SIG-M5 (cell line): ENCODE data around the gene OOSP4B.
"Not testable (repeated sequence)": the region's sequence is repeated elsewhere in the genome, so short reads cannot be mapped to it uniquely, and the experiment has no call there.

Source experiments
- DNase-seq: peaks from one replicate; lab custom pipeline; 2025; lab: John Stamatoyannopoulos, UW

OOSP4B gene

GRCh38 chr11:60016881-60017280 lies at the start of gene OOSP4B:
Gene OOSP4B, plus strand, starts transcription at chr11:60017181.
- DNase-seq, result no peak

GRCh38 chr11:59967677-59968394 lies 49.1 kb upstream of the OOSP4B start:
- no peak for DNase-seq

- DNase-seq, result no peak
These were observed 48.6 kb upstream of the OOSP4B start for GRCh38 chr11:59968395-59968783.

GRCh38 chr11:59973097-59973496 lies 43.9 kb upstream of the OOSP4B start:
- DNase-seq, result no peak

- no peak for DNase-seq
These were observed 35.7 kb upstream of the OOSP4B start for GRCh38 chr11:59981106-59981770.

- not testable (repeated sequence) for DNase-seq
These were observed 34.9 kb upstream of the OOSP4B start for GRCh38 chr11:59982037-59982436.

GRCh38 chr11:59983212-59983611 lies 33.8 kb upstream of the OOSP4B start:
- DNase-seq, result no peak

GRCh38 chr11:59984368-59984767 lies 32.6 kb upstream of the OOSP4B start:
- no peak for DNase-seq

- DNase-seq, result no peak
These were observed 26.6 kb upstream of the OOSP4B start for GRCh38 chr11:59990421-59990820.

GRCh38 chr11:59992425-59992824 lies 24.6 kb upstream of the OOSP4B start:
- no peak for DNase-seq

- DNase-seq, result no peak
These were observed 19.2 kb upstream of the OOSP4B start for GRCh38 chr11:59997800-59998199.

GRCh38 chr11:59999691-60000090 lies 17.3 kb upstream of the OOSP4B start:
- no peak for DNase-seq

- DNase-seq, result no peak
These were observed 13.3 kb upstream of the OOSP4B start for GRCh38 chr11:60003729-60004128.

GRCh38 chr11:60005360-60005759 lies 11.6 kb upstream of the OOSP4B start:
- DNase-seq, result no peak

- no peak for DNase-seq
These were observed 1.1 kb downstream of the OOSP4B start for GRCh38 chr11:60018058-60018457.

GRCh38 chr11:60020376-60020775 lies 3.4 kb downstream of the OOSP4B start:
- DNase-seq, result not testable (repeated sequence)

GRCh38 chr11:60029015-60029632 lies 12.1 kb downstream of the OOSP4B start:
- DNase-seq, result no peak

GRCh38 chr11:60040109-60040508 lies 23.1 kb downstream of the OOSP4B start, which contains the start of gene OOSP2:
Gene OOSP2, plus strand, starts transcription at chr11:60040409. Its CDS starts 51 bp downstream, at chr11:60040460.
- DNase-seq, result no peak

GRCh38 chr11:60050422-60050821 lies 33.4 kb downstream of the OOSP4B start:
- not testable (repeated sequence) for DNase-seq

GRCh38 chr11:60050839-60051238 lies 33.9 kb downstream of the OOSP4B start:
- not testable (repeated sequence) for DNase-seq

GRCh38 chr11:60056349-60056969 lies 39.5 kb downstream of the OOSP4B start, which contains the start of gene MS4A3:
Gene MS4A3, plus strand, starts transcription at chr11:60056665. Its CDS starts 4,496 bp downstream, at chr11:60061161.
- DNase-seq, result peak; percentile 65

- no peak for DNase-seq
These were observed 42.1 kb downstream of the OOSP4B start for GRCh38 chr11:60059052-60059451.
